ENCODE measurements around the gene RNF225.

The RNF225 gene

GRCh38 chr19:58366585-58367430, 28.6 kb upstream of the RNF225 start:
- H3K9me3 ChIP-seq (ENCODE audit: insufficient read depth, low read depth, low read length), result no peaks in the 10 kb centered on the region
- peaks cover 9% of the 10 kb centered on the region for H3K4me1 ChIP-seq (ENCODE audit: insufficient read depth, low read length, poor library complexity, severe bottlenecking)
- H3K9me2 ChIP-seq (replicated peaks; ENCODE audit: low read depth, low read length), result no peaks in the 10 kb centered on the region
- H3K9ac ChIP-seq (ENCODE audit: low read depth, low read length, poor library complexity, severe bottlenecking), result no peak overlapping the region
- H3K4me3 ChIP-seq (ENCODE audit: low read length, poor library complexity, severe bottlenecking), result no peak overlapping the region
- TF ChIP-seq CTCF (conservative IDR thresholded peaks at IDR 0.05; ENCODE audit: low read length) (peak; percentile 50), EZH2phosphoT487 (IDR thresholded peaks at IDR 0.05; ENCODE audit: borderline replicate concordance) (no peak)
- H3K27me3 ChIP-seq (ENCODE audit: insufficient read depth, low read length, poor library complexity, severe bottlenecking), result no peaks in the 10 kb centered on the region
- H3F3A ChIP-seq (ENCODE audit: low read depth), result no peaks in the 10 kb centered on the region
- H4K20me1 ChIP-seq (ENCODE audit: insufficient read depth, low read length, poor library complexity, severe bottlenecking), result no peaks in the 10 kb centered on the region
- no peaks in the 10 kb centered on the region for H3K36me3 ChIP-seq (ENCODE audit: insufficient read depth, low read length)
- H3K4me2 ChIP-seq (ENCODE audit: low read depth, low read length, poor library complexity, severe bottlenecking), result no peak overlapping the region
- H2AFZ ChIP-seq (ENCODE audit: low read length), result no peak overlapping the region
- H3K79me2 ChIP-seq (ENCODE audit: insufficient read depth, low read length), result no peaks in the 10 kb centered on the region

- H3K4me2 ChIP-seq (ENCODE audit: low read depth, low read length, poor library complexity, severe bottlenecking), result no peak overlapping the region
- H3K9ac ChIP-seq (ENCODE audit: low read depth, low read length, poor library complexity, severe bottlenecking), result no peak overlapping the region
- no peak overlapping the region for H3K4me3 ChIP-seq (ENCODE audit: low read length, poor library complexity, severe bottlenecking)
- H3K79me2 ChIP-seq (ENCODE audit: insufficient read depth, low read length), result no peaks in the 10 kb centered on the region
- H3K36me3 ChIP-seq (ENCODE audit: insufficient read depth, low read length), result no peaks in the 10 kb centered on the region
- no peak overlapping the region for H2AFZ ChIP-seq (ENCODE audit: low read length)
- H3K4me1 ChIP-seq (ENCODE audit: insufficient read depth, low read length, poor library complexity, severe bottlenecking), result peaks cover 5% of the 10 kb centered on the region
- TF ChIP-seq CTCF (conservative IDR thresholded peaks at IDR 0.05; ENCODE audit: low read length), result no peak
- TF ChIP-seq EZH2phosphoT487 (IDR thresholded peaks at IDR 0.05; ENCODE audit: borderline replicate concordance), result no peak
- H3K9me2 ChIP-seq (replicated peaks; ENCODE audit: low read depth, low read length), result no peaks in the 10 kb centered on the region
- no peaks in the 10 kb centered on the region for H3K9me3 ChIP-seq (ENCODE audit: insufficient read depth, low read depth, low read length)
- no peaks in the 10 kb centered on the region for H4K20me1 ChIP-seq (ENCODE audit: insufficient read depth, low read length, poor library complexity, severe bottlenecking)
- H3F3A ChIP-seq (ENCODE audit: low read depth), result no peaks in the 10 kb centered on the region
- H3K27me3 ChIP-seq (ENCODE audit: insufficient read depth, low read length, poor library complexity, severe bottlenecking), result no peaks in the 10 kb centered on the region
These were observed 27.6 kb upstream of the RNF225 start for GRCh38 chr19:58367698-58368454.

- Histone ChIP-seq H3K4me2 (ENCODE audit: low read depth, low read length, poor library complexity, severe bottlenecking) (no peak overlapping the region), H3K9me3 (ENCODE audit: insufficient read depth, low read depth, low read length) (no peaks in the 10 kb centered on the region), H3K4me1 (ENCODE audit: insufficient read depth, low read length, poor library complexity, severe bottlenecking) (peaks cover 3% of the 10 kb centered on the region), H3K9me2 (replicated peaks; ENCODE audit: low read depth, low read length) (no peaks in the 10 kb centered on the region), H3K4me3 (ENCODE audit: low read length, poor library complexity, severe bottlenecking) (no peak overlapping the region), H3F3A (ENCODE audit: low read depth) (no peaks in the 10 kb centered on the region), H3K9ac (ENCODE audit: low read depth, low read length, poor library complexity, severe bottlenecking) (no peak overlapping the region), H4K20me1 (ENCODE audit: insufficient read depth, low read length, poor library complexity, severe bottlenecking) (no peaks in the 10 kb centered on the region), H3K27me3 (ENCODE audit: insufficient read depth, low read length, poor library complexity, severe bottlenecking) (no peaks in the 10 kb centered on the region), H3K79me2 (ENCODE audit: insufficient read depth, low read length) (no peaks in the 10 kb centered on the region), H3K36me3 (ENCODE audit: insufficient read depth, low read length) (no peaks in the 10 kb centered on the region), H2AFZ (ENCODE audit: low read length) (no peak overlapping the region)
- no peak for TF ChIP-seq EZH2phosphoT487 (IDR thresholded peaks at IDR 0.05; ENCODE audit: borderline replicate concordance)
- no peak for TF ChIP-seq CTCF (conservative IDR thresholded peaks at IDR 0.05; ENCODE audit: low read length)
These were observed 26.7 kb upstream of the RNF225 start for GRCh38 chr19:58368561-58369360.
